ENCODE measurements around the gene RFX5.

RFX5 gene

GRCh38 chr1:151312826-151313225 lies 34.2 kb downstream of the RFX5 start:
- TF ChIP-seq ZNF629 (tag by site-specific recombination; IDR thresholded peaks at IDR 0.05), result no peak
- TF ChIP-seq ZNF132 (tag by site-specific recombination; IDR thresholded peaks at IDR 0.05; ENCODE audit: borderline replicate concordance), result no peak
- peak; percentile 93 for TF ChIP-seq ZNF366 (tag by site-specific recombination; conservative IDR thresholded peaks at IDR 0.05)
- TF ChIP-seq ZNF302 (tag by site-specific recombination; IDR thresholded peaks at IDR 0.05; ENCODE audit: low read depth), result no peak
- peak; percentile 77; the same call in 1 of the 2 replicates for TF ChIP-seq ZNF121 (tag by site-specific recombination; IDR thresholded peaks at IDR 0.05)
- no peak for TF ChIP-seq ZNF654 (tag by site-specific recombination; IDR thresholded peaks at IDR 0.05; ENCODE audit: low read depth)
- ChIA-PET CTCF (interaction anchor here (0.6 to 12.7 kb wide), 4 partner anchors 12 to 208 kb away, joined by 3 to 88 read pairs (median 23); no protein-coding TSS in a partner anchor), POLR2A (interaction anchor here (1.5 to 5.0 kb wide), 4 partner anchors 12 to 24 kb away, joined by 5 to 56 read pairs (median 6); partner anchors contain the start of gene PI4KB)
- Histone ChIP-seq H3K9me3 (ENCODE audit: control insufficient read depth, insufficient read depth, low read depth, low read length) (no peaks in the 10 kb centered on the region), H3K27ac (ENCODE audit: extremely low read depth, low read depth, low read length) (no peak overlapping the region), H3K4me1 (ENCODE audit: control insufficient read depth, insufficient read depth, low read length) (no peaks in the 10 kb centered on the region), H3K4me3 (ENCODE audit: low read depth, low read length) (no peak overlapping the region), H3K36me3 (ENCODE audit: control insufficient read depth in 2 of 2, insufficient read depth in 1 of 2, low read length in 2 of 2) (peaks cover 16 to 97% of the 10 kb centered on the region in 2 experiments)

GRCh38 chr1:151312411-151312810 lies 34.6 kb downstream of the RFX5 start:
- ChIA-PET POLR2A (interaction anchor here (1.6 to 5.0 kb wide), 2 partner anchors 11 to 12 kb away, joined by 7 to 56 read pairs; partner anchors contain the start of gene PI4KB), CTCF (interaction anchor here (0.6 to 12.7 kb wide), 4 partner anchors 12 to 208 kb away, joined by 3 to 88 read pairs (median 23); no protein-coding TSS in a partner anchor)
- no peak overlapping the region for H3K27ac ChIP-seq (ENCODE audit: extremely low read depth, low read depth, low read length)
- TF ChIP-seq ZNF184 (tag by site-specific recombination; IDR thresholded peaks at IDR 0.05) (peak; percentile 94), AEBP2 (tag by site-specific recombination; IDR thresholded peaks at IDR 0.05; ENCODE audit: borderline replicate concordance) (no peak)
- H3K4me3 ChIP-seq (ENCODE audit: low read depth, low read length), result no peak overlapping the region
- H3K36me3 ChIP-seq (ENCODE audit: control insufficient read depth in 2 of 2, insufficient read depth in 1 of 2, low read length in 2 of 2), result peaks cover 12 to 97% of the 10 kb centered on the region in 2 experiments
- H3K4me1 ChIP-seq (ENCODE audit: control insufficient read depth, insufficient read depth, low read length), result no peaks in the 10 kb centered on the region
- no peaks in the 10 kb centered on the region for H3K9me3 ChIP-seq (ENCODE audit: control insufficient read depth, insufficient read depth, low read depth, low read length)

GRCh38 chr1:151311589-151312331 lies 35.3 kb downstream of the RFX5 start:
- Histone ChIP-seq H3K36me3 (ENCODE audit: control insufficient read depth in 2 of 2, insufficient read depth in 1 of 2, low read length in 2 of 2) (peaks cover 12 to 97% of the 10 kb centered on the region in 2 experiments), H3K4me1 (ENCODE audit: control insufficient read depth, insufficient read depth, low read length) (no peaks in the 10 kb centered on the region), H3K27ac (ENCODE audit: extremely low read depth, low read depth, low read length) (peak overlapping the region; percentile 37), H3K4me3 (ENCODE audit: low read depth, low read length) (no peak overlapping the region), H3K9me3 (ENCODE audit: control insufficient read depth, insufficient read depth, low read depth, low read length) (no peaks in the 10 kb centered on the region)
- ChIA-PET POLR2A (interaction anchor here (0.5 to 5.0 kb wide), 7 partner anchors 11 to 83 kb away, joined by 3 to 56 read pairs (median 7); partner anchors contain the start of genes PI4KB and ZNF687), CTCF (interaction anchor here (2.5 to 12.7 kb wide), 3 partner anchors 11 to 28 kb away, joined by 8 to 88 read pairs (median 43); partner anchors contain the start of gene PI4KB)
- TF ChIP-seq ZNF843 (tag by site-specific recombination; IDR thresholded peaks at IDR 0.05) (peak; percentile 35; the same call in 1 of the 2 replicates), SCRT2 (tag by site-specific recombination; IDR thresholded peaks at IDR 0.05) (peak; percentile 62; the same call in 1 of the 2 replicates), ZBTB21 (tag by site-specific recombination; IDR thresholded peaks at IDR 0.05) (peak; percentile 96), PRDM10 (tag by site-specific recombination; IDR thresholded peaks at IDR 0.05) (peak; percentile 27; the same call in 1 of the 2 replicates), ZNF530 (tag by site-specific recombination; IDR thresholded peaks at IDR 0.05; ENCODE audit: low read depth) (0 out of 2 replicates have a peak, but pooled peaks have one; percentile 20), ZNF600 (tag by site-specific recombination; IDR thresholded peaks at IDR 0.05) (peak; percentile 86), ZNF404 (tag by site-specific recombination; IDR thresholded peaks at IDR 0.05) (no peak), ZNF48 (tag by site-specific recombination; IDR thresholded peaks at IDR 0.05) (no peak), ZNF24 (tag by site-specific recombination; IDR thresholded peaks at IDR 0.05) (peak; percentile 95), ZNF518A (tag by site-specific recombination; conservative IDR thresholded peaks at IDR 0.05; ENCODE audit: low read depth) (peak; percentile 49), ZNF174 (tag by site-specific recombination; IDR thresholded peaks at IDR 0.05) (no peak), ZNF114 (tag by site-specific recombination; IDR thresholded peaks at IDR 0.05) (no peak)
